ENCODE measurements around the gene ZFP92.

ZFP92 gene

GRCh38 chrX:153409414-153410101 lies 1.7 kb upstream of the ZFP92 start:
- no peak for DNase-seq

DNA sequence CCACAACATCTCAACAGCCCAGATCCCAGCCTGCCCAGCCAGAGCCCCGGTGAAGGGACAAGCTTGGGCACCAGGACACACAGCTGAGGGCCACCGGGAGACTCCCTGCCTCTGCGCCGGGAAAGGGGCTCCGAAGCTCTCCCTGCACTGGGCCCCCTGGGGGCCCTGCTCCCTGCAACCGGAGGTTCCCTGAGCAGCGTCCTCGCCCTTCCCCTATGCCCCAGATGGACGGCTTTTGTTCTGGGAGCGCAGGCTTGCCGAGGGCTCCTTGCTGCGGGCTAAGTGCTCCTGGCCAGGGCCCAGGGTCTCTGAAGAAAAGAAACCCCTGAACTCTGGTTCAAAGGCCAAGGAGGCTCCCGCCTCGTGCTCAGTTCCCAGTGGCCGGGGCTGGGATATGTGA lies 899 bp upstream of the ZFP92 start:
- DNase-seq: no peak

- no peak for DNase-seq
Measured at GRCh38 chrX:153410888-153411254, 401 bp upstream of the ZFP92 start.

GRCh38 chrX:153411988-153412574 lies 809 bp downstream of the ZFP92 start:
- peak; percentile 32 for DNase-seq

DNA sequence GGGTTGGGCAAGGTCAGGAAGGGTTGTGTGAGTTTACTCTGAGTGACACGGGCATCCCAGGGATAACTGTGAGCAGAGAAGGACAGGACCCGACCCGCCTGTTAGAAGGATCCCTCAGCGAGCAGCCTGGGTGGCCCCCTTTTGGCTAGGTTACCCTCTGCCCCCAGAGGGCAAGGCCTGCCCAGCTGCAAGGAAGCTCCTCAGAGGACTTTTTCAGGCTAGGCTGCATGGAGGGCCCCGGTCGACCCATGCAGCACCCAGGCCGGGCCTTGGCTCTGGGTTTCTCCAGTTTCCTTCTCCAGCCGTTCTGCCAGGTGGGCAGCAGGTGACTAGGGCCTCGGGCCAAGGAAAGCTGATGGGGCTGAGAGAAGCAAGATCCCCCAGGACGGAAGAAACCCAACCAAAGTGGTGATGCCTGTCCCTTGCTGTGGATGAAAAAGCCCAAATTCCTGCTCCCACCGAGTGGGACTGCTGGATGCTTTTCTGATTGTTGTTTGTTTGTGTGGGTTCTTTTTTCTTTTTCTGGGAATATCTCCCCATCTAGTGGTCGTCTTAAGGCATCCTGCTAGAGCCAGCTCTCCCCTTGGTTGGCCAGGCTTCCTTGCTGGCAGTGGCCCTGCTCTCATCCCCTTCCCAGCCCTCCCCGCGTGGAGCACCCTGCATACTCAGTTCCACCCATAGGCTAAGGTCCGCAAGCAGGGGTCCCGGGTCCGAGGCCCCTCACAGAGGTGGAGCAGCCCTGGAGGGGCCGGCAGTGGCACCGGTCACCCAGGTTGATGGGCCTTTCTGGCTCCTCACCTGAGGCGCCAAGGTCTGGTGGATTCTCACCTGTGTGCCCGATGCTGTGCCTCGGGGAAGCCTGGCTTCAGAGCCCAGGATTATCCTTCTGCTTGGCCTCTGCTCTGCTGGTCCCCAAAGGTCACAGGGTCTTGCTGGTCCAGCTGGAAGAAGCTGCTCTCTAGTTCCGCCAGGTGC lies 1.8 kb downstream of the ZFP92 start:
- no peak for DNase-seq

GRCh38 chrX:153413731-153414130 lies 2.5 kb downstream of the ZFP92 start:
- no peak for DNase-seq

GRCh38 chrX:153414856-153415510 lies 3.7 kb downstream of the ZFP92 start:
- DNase-seq: peak; percentile 85

GRCh38 chrX:153416781-153417450 lies 5.6 kb downstream of the ZFP92 start:
- DNase-seq: no peak

GRCh38 chrX:153417637-153418036 lies 6.4 kb downstream of the ZFP92 start:
- no peak for DNase-seq

DNA sequence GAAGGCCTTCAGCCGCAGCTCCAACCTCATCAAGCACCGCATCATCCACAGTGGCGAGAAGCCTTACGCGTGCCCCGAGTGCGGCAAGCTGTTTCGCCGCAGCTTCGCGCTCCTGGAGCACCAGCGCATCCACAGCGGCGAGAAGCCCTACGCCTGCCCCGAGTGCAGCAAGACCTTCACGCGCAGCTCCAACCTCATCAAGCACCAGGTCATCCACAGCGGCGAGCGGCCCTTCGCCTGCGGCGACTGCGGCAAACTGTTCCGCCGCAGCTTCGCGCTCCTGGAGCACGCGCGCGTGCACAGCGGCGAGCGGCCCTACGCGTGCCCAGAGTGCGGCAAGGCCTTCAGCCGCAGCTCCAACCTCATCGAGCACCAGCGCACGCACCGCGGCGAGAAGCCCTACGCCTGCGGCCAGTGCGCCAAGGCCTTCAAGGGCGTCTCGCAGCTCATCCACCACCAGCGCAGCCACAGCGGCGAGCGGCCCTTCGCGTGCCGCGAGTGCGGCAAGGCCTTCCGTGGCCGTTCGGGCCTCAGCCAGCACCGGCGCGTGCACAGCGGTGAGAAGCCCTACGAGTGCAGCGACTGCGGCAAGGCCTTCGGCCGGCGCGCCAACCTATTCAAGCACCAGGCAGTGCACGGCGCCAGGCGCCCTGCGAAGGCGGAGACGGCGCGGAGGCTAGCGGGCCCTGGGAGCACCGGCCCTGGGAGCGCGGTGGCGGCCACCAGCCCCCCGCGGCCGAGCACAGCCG lies 9.8 kb downstream of the ZFP92 start:
- DNase-seq: no peak

DNA sequence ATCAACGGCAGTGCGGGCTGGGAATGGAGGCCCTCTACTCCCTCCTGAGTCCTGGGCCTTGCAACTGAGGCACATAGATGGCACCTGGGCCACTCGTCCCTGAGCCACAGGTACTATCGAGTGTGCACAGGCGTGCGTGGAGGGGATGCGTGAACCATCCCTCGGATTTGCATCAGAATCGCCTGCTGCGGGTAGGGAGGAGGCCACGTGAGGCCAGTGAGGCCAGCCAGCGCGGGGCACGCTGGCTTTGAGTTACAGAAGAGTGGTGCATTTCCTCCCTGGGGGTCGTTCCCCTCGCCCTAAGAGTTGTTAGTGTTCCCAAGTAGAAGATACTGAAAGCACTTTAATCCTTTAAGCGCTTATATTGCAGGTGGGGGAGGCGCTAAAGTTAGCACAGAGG lies 10.6 kb downstream of the ZFP92 start:
- DNase-seq: no peak

DNA sequence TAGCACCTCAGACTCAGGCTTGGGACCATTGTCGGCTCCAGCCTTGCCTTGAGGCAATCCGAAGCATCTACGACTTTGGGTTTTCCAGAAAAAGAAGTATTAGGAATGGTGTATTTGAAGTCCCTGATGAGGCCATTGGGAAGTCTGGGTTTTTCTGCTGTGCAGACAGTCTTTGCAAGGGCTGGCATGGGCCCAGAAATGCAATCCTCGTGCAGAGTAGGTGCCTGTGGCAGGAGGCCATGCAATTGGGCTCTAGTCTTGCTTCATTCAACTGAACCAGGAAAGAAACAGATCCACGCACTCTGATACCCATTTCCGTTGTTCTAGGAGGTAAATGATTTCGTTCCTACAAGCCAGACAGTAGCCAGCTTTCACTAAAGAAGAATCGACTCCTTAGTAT lies 12.4 kb downstream of the ZFP92 start:
- DNase-seq: no peak

DNA sequence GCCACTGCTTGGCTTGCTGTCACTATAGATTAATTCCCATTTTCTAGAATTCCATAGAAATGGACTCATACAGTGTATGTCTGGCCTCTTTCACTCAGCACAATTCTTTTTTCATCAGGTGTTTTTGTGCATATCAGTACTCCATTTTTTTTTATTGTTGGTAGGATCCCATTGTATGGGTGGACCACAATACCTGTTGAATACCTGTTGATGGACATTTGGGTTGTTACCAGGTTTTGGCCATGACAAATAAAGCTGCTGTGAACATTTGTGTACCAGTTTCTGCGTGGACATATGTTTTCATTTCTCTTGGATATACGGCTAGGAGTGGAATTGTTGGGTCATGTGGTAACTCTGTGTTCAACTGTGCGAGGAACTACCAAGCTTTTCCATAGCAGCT lies 14.9 kb downstream of the ZFP92 start:
- no peak for DNase-seq

DNA sequence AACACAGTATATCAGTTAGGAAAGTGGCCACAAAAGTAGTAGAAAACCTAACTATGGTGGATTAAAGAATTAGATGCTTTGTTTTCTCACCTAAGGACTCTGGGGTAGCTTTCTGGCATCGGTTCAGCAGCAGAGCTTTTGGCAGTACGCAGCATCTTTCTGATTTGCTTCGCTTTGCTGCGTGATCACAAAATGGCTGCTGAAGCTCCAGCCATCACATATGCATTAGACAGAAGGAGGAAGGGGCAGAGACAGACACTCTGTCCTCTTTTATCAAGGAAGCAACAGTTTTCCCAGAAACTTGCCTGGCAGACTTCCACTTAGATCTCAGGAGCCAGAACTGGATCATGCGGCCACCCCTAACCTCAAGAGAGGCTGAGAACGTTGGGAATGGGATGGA lies 19.5 kb downstream of the ZFP92 start:
- DNase-seq: no peak

DNA sequence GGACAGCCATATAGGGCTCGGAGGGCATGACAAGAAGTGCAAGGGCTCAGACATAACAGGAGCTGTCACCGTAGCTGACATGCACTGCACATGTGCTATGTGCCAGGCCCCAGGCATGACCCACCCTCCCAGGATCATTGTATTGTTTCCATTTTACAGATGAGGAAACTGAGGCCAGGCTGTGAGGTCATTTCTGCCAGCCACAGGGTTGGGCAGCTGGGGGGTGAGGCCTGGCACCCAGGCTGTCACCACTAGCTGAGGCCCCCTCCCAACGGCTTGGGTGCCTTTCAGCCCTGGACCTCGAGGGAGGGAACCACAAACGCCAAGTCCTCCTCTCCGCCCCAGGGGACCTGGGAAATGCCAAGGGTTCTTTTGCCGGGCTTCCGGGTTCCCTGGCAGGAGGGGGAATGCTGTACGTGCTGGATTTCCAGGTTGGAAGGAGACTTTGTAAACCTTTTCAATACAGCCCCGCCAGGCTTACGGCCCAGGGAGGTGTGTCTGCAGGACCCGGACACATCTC lies 21.9 kb downstream of the ZFP92 start:
- DNase-seq: no peak

- no peak for DNase-seq
Measured at GRCh38 chrX:153433781-153434285, 22.6 kb downstream of the ZFP92 start.

- no peak for DNase-seq
Measured at GRCh38 chrX:153434801-153435200, 23.5 kb downstream of the ZFP92 start.

GRCh38 chrX:153435845-153436244 lies 24.6 kb downstream of the ZFP92 start:
- DNase-seq: no peak

DNA sequence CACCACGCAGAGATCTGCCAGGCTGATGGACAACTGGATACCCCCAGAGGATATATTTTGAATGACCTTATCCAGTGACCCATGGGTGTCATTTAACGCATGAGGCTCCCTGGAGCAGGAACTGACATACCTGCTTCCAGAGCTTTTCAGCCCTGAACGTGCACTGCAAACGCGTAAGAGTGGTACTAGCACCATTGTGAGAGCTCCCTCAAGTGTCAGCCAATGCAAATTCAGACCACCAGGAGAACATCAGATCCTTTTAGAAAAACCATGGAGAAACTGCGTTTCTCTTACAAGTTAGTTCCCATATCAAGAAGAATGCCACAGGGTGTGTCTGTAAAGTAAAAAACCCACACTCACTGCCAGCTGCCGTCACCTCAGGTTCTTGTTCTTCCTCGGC lies 27.3 kb downstream of the ZFP92 start:
- peak; percentile 1 for DNase-seq

DNA sequence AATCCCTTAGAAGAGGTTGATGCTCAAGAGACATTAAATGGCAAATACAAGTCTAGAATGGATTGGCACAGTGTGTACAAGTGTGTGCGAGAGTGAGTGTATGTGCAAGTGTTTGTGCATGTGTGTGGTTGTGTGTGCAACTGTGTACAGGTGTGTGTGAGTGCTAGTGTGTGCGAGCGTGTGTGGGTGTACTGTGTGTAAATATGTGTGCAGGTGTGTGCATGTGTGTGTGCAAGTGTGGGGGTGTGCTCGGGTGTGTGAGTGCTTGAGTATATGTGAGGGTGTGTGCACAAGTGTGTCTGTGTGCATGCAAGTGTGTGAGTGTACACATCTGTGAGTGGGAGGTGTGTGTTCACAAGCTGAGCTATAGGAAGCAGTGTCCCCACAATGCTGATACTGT lies 28.7 kb downstream of the ZFP92 start:
- no peak for DNase-seq

DNA sequence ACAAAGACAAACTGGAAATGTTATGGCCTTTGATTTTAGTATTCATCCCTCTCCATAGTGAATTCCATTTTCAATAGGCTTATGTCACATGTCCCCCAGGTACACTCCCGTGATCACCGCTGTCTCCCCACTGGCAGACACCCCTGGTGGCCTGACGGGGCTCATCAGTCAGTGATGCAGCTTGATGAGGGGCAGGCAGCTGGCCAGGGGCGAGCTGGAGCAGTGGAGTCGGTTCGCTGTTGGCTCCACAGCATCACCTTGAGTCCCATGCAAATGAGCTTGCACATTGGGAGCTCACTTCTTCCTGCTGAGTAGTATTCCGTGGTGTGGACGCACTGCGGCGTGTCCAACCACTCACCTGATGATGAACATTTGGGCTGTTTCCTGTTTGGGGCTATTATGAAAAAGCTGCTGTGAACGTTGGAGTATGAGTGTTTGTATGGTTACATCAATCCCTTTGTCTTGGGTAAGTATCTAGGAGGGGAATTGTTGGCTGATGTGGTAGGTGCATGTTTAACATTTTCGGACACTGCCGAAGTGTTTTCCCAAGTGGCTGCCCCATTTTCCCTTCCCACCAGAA lies 29.4 kb downstream of the ZFP92 start:
- DNase-seq: no peak
